Fibroblast of lung (primary cell): ENCODE measurements around the gene FAM107B.

Experiments
- CTCF ChIP-seq, 2 donors: IDR thresholded peaks in 1 of 2; conservative IDR thresholded peaks in 1 of 2; 1 replicate in 1 of 2; 2 replicates in 1 of 2; pipeline ENCODE4 v1.5.1; 2011 to 2012; ENCODE audit warnings: low read length in 2 of 2, control low read depth in 1 of 2, inconsistent platforms in 1 of 2, low read depth in 1 of 2, mild to moderate bottlenecking in 1 of 2
- EZH2 ChIP-seq: IDR thresholded peaks from 2 replicates; pipeline ENCODE4 v1.5.1; 2012; ENCODE audit warnings: low read length, control low read depth, mild to moderate bottlenecking; ENCODE audit errors: missing control alignments

GRCh38 chr10:14648005-14648765 lies 126.5 kb downstream of the FAM107B start:
- TF ChIP-seq CTCF (conservative IDR thresholded peaks at IDR 0.05 in 1 of 2, IDR thresholded peaks at IDR 0.05 in 1 of 2; ENCODE audit: low read depth in 1 of 2, low read length in 2 of 2) (no peak), EZH2 (no peak)
